Activated CD4-positive, alpha-beta T cell treated with anti-CD3 and anti-CD28 coated beads, Interleukin-2, amount 50 U/mL, for 48 hours (primary cell): ENCODE data around the gene C2orf69.

Experiments
- DNase-seq, 2 experiments: peaks; one replicate each; pipeline ENCODE4 v3.0.0-alpha.2; 2020

The C2orf69 gene

DNA sequence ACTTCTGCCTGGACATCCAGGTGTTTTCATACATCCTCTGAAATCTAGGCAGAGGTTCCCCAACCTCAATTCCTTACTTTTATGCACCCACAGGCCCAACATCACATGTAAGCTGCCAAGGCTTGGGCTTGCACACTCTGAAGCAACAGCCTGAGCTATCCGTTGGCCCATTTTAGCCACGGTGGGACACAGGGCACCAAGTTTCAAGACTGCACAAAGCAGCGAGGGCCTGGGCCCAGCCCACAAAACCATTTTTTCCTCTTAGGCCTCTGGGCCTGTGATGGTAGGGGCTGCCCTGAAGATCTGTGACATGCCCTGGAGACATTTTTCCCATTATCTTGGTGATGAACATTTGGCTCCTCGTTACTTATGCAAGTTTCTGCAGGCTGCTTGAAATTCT, 5.9 kb downstream of the C2orf69 start:
- DNase-seq = no peak

DNA sequence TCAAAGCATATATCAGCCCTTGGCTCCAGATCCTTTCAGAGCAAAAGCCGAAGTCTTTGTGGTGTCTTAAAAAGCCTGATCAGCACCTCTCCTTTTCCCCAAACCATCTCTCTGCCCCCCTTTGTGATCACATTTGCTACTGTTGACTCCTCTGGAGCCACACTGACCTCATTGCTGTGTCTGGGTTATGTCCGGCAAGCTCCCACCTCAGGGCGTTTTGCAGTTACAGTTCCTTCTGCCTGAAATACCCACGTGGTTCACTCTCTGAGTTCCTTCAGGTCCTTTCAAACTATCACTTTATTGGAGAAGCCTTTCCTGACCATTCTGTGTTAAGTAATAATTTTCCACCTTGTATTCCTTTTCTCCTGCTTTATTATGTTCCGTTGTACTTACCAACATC, 11.8 kb downstream of the C2orf69 start:
- no peak for DNase-seq

DNA sequence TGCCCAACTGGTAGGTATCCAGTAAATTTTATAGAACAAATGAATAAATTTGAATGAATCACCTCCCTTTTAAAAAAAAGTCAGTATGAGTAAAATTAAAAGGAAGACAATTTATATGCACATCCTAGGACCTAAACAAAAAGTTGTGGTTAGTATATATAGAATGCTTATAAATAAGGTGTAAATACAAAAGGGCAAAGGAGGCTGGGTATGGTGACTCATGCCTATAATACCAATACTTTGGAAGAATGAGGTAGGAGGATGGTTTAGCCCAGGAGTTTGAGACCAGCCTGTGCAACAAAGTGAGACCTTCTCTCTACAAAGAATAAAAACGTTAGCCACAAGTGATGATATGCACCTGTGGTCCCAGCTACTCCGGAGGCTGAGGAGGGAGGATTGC, 12.8 kb downstream of the C2orf69 start:
- DNase-seq = no peak

DNA sequence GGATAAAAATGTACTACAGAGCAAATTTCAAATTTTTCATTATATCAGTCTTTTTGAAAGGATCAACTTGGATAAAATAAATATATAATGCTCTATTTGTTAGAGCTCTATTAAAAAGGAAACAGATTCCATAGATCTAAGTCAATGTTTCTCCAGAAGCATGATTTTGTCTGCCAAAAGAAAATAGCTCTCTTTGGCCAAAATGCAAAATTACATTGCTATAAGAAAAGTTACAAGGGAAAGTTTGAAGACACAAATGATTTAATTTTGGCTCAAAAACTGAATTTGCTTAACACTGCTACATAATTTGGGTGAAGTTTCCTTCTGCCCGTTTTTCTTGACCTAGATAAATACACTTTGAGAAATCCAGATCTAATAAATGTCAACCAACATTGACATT, 15.7 kb downstream of the C2orf69 start:
- DNase-seq = no peak

DNA sequence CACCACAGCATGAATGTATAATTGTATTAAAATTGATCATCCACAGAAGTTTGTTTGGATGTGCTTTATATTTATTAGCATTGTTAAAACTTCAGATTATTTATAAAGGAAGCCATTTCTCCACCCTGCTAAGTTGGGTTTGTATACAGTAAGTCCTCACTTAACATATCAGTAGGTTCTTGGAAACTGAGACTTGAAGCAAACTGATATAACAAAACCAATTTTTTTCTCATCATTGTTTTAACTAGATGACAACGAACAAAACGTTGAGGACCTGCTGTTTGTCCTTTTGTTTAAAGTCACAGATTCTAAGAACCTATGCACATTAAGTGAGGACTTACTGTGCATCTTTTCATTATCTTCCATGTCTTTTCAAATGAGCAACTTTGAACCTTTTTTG, 17.1 kb downstream of the C2orf69 start:
- DNase-seq = no peak

DNA sequence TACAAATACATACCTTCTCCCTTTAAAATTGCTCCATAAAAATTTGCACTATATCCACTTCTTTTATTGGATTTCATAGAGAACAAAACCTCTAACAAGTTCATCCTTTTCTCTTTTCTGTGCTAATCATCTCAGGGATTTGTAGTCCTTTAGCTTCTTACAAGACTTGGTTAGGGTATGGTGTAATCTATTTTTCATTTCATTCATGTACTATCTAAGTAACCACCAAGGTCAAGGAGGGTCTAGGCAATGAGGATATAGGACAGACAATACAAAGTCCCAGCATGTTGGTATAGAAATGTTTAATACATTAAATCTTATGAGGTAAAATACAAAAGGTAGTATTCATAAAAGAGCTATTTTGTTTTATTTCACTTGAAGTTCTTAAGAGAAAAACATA, 17.5 kb downstream of the C2orf69 start:
- DNase-seq = no peak

DNA sequence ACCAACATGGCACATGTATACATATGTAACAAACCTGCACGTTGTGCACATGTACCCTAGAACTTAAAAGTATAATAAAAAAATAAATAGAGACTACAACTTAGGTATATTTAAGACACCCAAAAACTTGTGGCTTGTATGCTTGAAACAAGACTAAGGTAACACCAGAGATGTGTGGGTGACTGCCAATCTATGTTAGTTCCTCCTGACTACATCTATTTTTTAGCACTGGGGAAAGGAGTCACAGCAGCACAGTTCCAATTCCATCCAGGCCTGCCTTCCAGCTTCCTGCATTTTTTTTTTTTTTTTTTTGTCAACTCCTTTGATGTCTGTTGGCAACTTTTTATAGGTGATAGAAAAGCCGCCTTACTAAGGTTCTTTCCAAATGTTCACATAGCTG, 18.2 kb downstream of the C2orf69 start:
- DNase-seq = no peak

DNA sequence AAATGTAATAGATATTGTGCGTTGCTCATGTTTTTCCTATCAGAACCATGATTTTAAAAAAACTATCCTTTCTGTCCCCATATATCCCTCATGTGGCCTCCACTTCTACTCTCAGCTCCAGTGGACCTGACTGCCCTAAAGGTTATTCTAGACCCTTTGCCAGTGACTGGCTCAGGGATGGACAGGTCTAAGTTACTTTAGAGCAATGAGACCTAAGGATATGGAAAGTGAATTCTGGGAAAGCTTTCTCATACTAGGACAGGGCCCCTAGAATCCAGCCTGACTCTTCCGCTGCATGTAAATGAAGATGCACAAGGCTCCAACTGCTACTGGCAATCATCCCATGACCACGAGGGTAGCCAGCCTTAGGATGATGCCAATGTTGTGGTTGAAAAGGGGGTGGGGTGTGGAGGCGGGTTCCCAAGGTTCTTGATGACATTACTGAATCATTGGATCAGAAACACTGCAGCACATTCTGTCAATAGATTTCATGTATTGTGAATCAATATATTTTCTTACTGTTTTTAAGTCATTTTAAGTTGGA, 21.3 kb downstream of the C2orf69 start:
- no peak for DNase-seq

DNA sequence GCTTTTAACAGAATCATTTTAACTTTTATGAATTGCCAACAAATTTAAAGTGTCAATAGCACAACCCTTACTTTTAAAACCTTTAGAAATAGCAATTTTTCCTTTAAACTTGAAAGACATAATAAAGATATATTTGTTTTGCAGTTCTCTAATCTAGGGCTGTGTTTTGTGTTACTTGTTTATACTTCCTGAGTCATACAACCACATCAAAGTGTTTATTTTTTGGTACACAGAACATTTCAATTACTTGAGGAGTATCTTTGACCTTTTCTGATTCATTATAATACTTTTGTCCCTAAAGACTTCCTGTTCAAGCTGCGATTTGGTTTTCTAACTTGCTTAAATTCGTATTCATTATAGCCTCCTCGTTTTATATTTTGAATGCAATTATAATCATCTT, 22.4 kb downstream of the C2orf69 start:
- DNase-seq = no peak

DNA sequence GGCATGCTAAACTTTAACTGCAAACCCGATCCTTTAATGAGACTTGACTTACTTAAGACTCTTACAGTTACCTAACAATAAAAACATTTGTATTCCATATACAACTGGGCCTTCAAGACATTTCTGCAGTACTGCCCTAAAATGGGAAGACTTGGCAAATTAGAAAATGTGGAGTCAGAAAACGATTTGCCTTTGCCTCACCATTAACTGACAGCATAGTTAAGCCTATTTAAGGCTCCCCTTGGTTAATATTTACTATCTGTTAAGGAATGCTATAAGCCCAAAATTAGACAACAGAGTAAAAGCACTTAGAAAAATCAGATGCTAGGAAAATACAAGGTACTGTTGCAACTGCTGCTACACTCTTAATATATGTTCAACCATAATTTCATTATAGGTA, 25.5 kb downstream of the C2orf69 start:
- no peak for DNase-seq

DNA sequence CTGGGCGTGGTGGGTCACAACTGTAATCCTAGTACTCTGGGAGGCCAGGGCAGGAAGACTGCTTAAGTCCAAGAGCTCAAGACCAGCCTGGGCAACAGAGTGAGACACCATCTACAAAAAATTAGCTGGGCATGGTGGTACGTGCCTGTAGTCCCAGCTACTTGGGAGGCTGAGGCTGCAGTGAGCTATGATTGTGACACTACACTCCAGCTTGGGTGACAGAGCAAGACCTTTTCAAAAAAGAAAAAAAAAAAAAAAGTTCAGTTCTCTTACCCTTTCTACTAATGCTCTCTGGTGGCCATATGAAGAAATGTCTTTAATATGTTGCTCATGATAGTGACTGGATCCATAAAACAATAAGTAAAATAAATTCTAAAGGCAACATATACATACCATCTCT, 29.3 kb downstream of the C2orf69 start:
- DNase-seq = no peak

DNA sequence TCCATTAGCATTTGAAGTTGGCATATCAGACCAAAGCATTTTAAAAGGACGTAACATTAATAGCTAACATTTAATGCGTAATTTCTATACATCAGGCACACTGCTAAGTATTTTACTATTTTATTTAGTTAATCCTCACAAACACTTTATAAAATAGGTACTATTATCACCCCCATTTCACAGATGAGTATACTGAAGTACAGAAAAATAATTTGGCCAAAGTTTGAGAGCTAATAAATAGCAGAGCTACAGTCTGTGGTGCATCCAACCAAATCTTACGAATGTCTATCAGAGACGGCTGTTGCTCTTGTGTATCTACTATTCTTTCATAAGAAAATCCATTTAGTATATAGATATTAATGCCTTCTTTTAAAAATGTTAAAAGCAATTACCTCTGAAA, 32.3 kb downstream of the C2orf69 start:
- DNase-seq = no peak

DNA sequence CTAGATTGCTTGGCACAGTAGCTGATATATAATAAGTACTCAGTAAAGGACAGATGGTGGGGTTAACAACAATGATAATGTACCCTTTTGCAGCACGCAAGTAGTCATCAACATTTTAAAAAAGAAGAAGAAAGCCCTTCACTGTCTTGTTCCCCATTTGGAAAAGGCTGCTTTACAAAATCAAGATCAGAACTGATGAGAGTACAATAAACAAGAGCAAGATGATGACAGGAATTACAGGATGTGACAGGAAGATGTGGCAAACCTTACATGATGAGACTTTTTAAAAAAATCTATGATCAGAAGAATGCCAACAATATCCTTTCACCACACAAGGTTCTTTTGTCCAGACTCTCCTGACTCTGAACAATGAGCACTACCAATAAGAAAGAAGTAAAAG, 35.1 kb downstream of the C2orf69 start:
- no peak for DNase-seq

DNA sequence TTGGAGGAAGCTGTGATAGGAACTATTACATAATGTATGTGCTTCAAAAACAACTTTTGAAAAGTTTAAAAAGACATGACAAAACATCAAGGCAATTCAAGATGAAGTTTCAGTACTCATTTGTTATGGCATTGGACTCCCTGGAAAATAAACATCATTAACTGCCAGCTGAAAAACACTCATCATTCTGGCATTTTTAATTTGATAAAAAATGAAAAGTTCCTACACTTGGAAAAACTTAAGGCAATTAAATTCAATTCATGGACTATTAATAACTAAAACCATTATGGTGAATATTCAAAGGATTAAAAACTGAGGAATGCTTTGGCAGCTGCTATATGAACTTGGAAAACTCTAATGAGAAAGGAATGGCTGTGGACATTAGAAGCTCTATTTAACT, 35.7 kb downstream of the C2orf69 start:
- no peak for DNase-seq

DNA sequence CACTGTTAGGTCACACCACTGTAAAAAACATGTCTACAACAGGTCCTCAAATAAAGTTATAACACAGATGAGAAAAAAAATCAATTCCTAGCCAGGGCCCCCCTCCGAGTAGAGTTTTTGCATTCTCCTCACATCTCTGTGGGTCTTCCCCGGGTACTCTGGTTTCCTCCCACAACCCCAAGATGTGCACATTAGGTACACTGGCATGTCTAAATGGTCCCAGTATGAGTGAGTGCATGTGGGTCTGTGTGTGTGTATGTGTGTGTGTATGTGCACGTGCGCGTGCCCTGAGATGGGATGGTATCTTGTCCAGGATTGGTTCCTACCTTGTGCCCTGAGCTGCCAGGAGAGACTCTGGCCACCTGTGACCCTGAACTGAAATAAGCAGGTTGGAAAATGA, 39.3 kb downstream of the C2orf69 start:
- DNase-seq = no peak

DNA sequence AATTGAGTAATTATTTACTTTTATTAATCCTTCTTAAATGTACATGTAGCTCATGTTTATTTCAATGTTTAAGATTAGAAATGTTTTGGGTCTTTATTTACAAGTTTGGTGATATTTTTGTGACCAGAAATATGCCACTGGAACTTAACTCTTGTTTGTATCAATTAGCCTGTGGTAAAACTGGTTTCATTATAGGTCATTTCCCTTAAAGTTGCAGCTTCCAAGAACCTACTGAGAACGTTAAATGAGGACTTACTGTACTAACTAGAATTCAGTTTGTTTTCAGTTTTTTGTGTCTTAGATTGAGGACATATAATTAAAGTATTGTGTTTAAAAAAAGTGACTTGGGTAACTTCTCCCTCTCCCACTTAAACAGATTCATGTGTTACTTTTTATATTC, 39.9 kb downstream of the C2orf69 start:
- no peak for DNase-seq

DNA sequence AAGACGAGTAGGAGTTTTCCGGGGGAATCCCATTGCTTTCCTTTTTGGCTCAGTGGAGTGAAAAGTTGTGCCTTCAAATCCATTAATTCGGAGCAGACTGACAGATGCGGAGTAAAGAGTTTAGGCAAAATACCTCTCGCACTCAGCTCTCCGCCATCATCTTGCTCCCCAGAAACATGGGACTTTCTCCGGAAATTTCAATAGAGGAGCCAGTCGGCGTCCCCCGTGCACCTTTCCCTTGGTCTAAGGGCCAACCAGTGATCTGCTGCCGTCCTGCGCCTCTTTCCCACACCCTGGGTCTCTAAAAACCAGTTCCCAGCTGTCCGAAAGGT, 43.9 kb downstream of the C2orf69 start:
- no peak for DNase-seq

DNA sequence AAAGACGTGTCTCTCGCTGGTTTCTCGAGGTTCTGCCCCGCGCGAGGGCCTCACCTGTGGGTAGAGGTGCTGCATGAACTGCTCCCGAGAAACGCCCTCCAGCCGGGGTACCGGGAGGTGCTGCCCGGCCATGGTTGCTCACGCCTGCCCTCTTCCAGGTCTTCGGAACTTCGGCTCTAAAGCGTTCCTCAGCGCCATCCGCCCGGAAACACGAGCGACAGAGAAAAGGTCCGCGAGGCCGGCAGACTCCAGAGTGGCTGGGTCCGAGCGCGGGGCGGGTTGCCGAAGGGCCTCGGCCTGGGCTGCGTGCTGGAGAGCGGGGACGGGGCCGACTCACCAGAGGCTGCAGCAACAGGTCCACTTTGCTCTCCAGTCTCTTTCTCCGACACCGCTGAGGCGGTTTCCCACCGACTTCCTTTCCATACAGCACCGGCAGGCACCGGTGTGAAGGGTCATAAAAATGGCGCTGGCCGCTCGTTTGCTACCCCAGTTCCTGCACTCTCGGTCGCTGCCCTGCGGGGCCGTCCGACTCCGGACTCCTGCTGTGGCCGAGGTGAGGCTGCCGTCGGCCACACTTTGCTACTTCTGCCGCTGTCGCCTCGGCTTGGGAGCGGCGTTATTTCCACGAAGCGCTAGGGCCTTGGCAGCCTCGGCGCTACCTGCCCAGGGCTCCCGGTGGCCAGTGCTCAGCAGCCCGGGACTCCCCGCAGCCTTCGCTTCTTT, 44.4 kb downstream of the C2orf69 start, which contains the start of the genes MAIP1 and TYW5:
TSS of gene MAIP1 (plus strand) at position 244 of the 723 bp plus-strand sequence. CDS start at position 461, 217 bp downstream.
TSS of gene TYW5 (minus strand) at position 153 of the 723 bp plus-strand sequence. CDS start at position 132, 21 bp downstream.
- peak; percentile 80 to 85 for DNase-seq

DNA sequence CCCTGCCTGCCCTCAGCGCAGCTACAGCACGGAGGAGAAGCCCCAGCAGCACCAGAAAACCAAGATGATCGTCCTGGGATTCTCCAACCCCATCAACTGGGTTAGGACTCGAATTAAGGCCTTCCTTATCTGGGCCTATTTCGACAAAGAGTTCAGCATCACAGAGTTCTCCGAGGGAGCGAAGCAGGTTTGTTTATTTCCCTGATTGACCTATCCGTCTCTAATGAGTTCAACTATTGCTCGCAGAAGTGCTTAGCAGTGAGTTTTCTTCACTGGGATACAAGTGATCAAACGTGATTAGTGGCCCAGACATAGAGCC, 44.9 kb downstream of the C2orf69 start:
- DNase-seq = no peak

DNA sequence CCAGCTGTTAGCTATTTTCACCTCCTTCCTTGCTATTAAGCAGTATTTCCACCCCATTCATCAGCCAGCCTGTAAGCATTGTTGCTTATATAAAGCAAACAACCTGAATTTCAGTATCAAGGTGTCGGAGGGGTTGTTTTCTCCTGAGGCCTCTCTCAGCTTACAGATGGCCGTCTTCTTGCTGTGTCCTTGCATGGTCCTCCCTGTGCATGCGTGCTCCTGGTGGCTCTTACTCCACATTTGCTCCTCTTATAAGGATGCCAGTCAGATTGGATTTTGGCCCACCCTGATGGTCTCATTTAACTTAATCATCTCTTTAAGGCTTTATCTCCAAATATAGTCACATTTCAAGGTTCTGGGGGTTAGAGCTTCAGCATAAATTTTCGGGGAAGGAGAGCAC, 46.9 kb downstream of the C2orf69 start:
- DNase-seq = no peak

DNA sequence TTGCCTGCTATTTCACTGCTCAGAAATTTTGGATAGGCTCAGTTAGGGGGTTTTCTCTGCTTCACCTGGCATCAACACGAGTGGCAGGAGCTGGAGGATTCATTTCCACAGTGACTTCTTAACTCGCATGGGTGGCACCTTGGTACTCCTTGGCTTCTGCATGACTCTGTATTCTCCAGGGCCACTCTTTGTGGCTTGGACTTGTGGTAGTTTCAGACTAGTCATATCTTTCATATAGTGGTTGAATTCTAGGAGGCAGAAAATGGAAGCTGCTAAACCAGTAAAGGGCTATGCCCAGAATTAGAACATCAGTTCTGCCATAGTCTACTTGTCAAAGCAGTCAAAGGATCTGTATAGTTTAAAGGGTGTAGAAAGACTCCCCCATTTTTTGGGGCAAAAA, 51.1 kb downstream of the C2orf69 start:
- DNase-seq = no peak

DNA sequence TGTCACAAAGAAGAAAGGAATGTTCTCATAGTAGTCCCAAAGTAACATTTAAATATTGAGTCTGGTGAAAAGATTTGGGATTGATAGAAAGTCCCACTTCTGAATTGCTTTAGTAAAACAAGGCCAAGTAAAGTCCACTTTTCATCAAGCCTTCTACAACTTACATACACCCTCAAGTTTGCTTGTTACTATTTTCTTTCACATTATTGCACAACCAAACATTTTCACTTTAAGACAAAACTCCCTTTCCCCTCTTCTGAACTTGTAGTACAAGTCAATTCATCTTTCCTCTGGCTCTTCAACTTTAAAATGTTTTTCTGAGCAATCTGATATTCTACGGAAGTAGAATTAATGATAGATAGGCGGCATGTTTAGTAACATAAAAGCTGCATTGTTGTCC, 55.3 kb downstream of the C2orf69 start:
- no peak for DNase-seq

DNA sequence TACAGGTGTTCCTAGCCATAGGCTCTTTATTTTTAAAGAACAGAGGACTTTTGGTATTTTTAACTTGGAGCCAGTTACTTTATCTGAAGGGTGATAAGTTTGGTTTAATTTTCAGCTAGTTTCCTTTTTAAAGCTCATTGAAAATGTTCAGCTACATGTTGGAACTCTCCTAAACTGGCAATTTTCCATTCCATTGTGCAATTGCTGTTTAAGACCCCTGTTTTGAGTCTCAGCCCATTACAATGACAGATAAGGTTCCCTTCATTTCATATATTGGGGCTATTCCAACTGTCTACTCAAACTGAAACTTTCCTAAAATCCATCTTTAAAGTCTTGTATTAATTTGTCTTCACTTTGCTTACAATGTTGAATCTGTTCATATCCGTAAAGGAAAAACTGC, 55.9 kb downstream of the C2orf69 start:
- no peak for DNase-seq

DNA sequence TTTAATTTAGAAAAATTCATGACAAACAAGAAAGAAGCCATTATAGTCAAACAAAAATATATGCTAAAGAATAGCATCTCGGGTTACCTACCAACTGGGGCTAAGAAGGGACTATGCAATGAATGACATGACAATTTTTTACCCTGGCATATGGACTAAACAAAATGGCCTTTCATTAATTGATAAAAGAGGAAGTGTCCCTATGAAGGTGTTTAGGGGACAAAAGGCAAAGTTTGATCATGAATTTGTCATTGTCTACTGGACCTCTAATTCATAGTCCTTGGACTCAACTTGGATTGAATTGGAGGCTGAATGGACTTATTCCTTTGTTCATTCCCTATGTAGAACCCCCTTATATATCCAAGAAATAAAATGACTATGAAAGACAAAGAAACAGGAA, 57.0 kb downstream of the C2orf69 start:
- DNase-seq = no peak

DNA sequence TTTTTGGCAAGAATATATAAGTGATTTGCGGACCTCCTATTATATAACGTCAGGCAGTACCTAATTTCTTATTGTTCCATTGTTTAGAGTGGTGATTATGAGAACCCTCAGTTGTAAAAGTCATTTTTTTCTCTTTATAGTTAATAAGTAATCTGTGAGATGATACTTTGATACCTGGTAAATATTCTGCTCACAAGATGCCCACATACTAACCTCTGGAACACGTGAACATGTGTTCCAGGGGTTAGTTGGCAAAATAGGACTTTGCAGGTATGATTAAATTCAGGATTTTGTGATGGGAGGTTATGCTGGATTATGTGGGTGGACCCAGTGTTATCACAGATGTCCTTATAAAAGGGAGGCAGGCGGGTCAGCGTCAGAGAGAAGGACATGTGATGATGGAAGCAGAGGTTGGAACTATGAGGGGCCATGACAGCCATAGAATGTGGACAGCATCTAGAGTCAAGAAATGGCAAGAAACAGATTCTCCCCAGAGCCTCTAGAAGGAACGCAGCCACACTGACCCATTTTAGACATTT, 61.1 kb downstream of the C2orf69 start:
- DNase-seq = no peak
